ENCODE data around the gene EXOSC2.

DNA sequence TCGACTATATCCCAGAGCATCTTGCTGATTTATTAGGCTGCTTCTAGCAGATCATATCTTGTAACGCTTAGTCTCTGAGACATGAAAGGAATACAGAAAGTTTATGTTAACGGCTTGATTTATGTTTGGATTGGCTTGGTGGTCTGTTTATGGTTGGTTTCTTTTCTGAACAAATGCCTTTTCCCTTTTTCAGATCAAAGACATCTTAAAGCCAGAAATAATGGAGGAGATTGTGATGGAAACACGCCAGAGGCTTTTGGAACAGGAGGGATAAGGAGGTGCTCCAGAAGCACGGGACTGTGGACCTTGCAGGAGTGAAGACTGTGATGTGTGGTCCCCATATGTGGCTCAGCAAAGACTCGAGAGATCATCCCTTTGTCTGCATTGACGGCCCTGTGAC, 9.9 kb downstream of the EXOSC2 start:
- no peak for TF ChIP-seq TAF1 (IDR thresholded peaks at IDR 0.05; ENCODE audit: low read depth)
- TF ChIP-seq POLR2AphosphoS5 (IDR thresholded peaks at IDR 0.05) = no peak
- TF ChIP-seq, protein P1, sequence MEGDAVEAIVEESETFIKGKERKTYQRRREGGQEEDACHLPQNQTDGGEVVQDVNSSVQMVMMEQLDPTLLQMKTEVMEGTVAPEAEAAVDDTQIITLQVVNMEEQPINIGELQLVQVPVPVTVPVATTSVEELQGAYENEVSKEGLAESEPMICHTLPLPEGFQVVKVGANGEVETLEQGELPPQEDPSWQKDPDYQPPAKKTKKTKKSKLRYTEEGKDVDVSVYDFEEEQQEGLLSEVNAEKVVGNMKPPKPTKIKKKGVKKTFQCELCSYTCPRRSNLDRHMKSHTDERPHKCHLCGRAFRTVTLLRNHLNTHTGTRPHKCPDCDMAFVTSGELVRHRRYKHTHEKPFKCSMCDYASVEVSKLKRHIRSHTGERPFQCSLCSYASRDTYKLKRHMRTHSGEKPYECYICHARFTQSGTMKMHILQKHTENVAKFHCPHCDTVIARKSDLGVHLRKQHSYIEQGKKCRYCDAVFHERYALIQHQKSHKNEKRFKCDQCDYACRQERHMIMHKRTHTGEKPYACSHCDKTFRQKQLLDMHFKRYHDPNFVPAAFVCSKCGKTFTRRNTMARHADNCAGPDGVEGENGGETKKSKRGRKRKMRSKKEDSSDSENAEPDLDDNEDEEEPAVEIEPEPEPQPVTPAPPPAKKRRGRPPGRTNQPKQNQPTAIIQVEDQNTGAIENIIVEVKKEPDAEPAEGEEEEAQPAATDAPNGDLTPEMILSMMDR (IDR thresholded peaks at IDR 0.05; ENCODE audit: poor library complexity, severe bottlenecking) = no peak
- TF ChIP-seq MXI1 (conservative IDR thresholded peaks at IDR 0.05; ENCODE audit: poor library complexity, severe bottlenecking) = no peak
- TF ChIP-seq SMC3 (conservative IDR thresholded peaks at IDR 0.05; ENCODE audit: poor library complexity) = no peak
